SU-DHL-6 (cell line): Measurements from ENCODE around the gene FAM153A.
"Not testable (repeated sequence)": the region's sequence is repeated elsewhere in the genome, so short reads cannot be mapped to it uniquely, and the experiment has no call there.

Experiments used
- H2AFZ ChIP-seq: fragments of 200-600 bp; sonication (generic); 2 replicates; pipeline ENCODE4 v1.6.1; 2014; ENCODE audit warnings: low read depth, mild to moderate bottlenecking, moderate library complexity, mixed read lengths, antibody characterized with exemption, low read length; ENCODE audit not compliant: severe bottlenecking
- H3F3A ChIP-seq: fragments of 200-600 bp; shearing (Covaris generic); 2 replicates; pipeline ENCODE4 v1.6.0; 2016; ENCODE audit warnings: antibody characterized with exemption, mild to moderate bottlenecking; ENCODE audit not compliant: insufficient read depth
- H3K27ac ChIP-seq: fragments of 200-600 bp; sonication (generic); 2 replicates; pipeline ENCODE4 v1.5.1; 2016; ENCODE audit warnings: low read depth, mild to moderate bottlenecking, low read length, moderate library complexity, mixed read lengths
- H3K27me3 ChIP-seq: fragments of 200-600 bp; sonication (generic), shearing (Covaris generic); 2 replicates; pipeline ENCODE4 v1.6.0; 2014; ENCODE audit warnings: mild to moderate bottlenecking, low read length
- H3K36me3 ChIP-seq: fragments of 200-600 bp; sonication (generic); 2 replicates; pipeline ENCODE4 v1.6.1; 2014; ENCODE audit warnings: mild to moderate bottlenecking, low read length, mixed read lengths
- H3K4me2 ChIP-seq: fragments of 300-600, 200-600 bp; shearing (Covaris generic), sonication (generic); 2 replicates; pipeline ENCODE4 v1.6.0; 2014; ENCODE audit warnings: low read length, low read depth, mild to moderate bottlenecking; ENCODE audit not compliant: poor library complexity, severe bottlenecking
- H3K4me3 ChIP-seq: fragments of 200-600 bp; sonication (generic); 2 replicates; pipeline ENCODE4 v1.5.1; 2014; ENCODE audit warnings: antibody characterized with exemption, low read length, mild to moderate bottlenecking, mixed read lengths; ENCODE audit not compliant: insufficient read depth, poor library complexity, severe bottlenecking
- H3K79me2 ChIP-seq: fragments of 200-600 bp; sonication (generic); 2 replicates; pipeline ENCODE4 v1.6.1; 2014; ENCODE audit warnings: mild to moderate bottlenecking, low read length, moderate library complexity; ENCODE audit not compliant: insufficient read depth
- H3K9ac ChIP-seq: fragments of 200-600 bp; sonication (generic); 2 replicates; pipeline ENCODE4 v1.7.0; 2014; ENCODE audit warnings: mild to moderate bottlenecking, low read length
- H3K9me2 ChIP-seq: fragments of 200-600 bp; sonication (generic); replicated peaks from 2 replicates; pipeline ENCODE4 v1.6.1; 2014; ENCODE audit warnings: low read length; ENCODE audit not compliant: insufficient read depth
- H3K9me3 ChIP-seq: fragments of 200-600 bp; sonication (generic); 2 replicates; pipeline ENCODE4 v1.6.1; 2014; ENCODE audit warnings: low read length, mixed read lengths; ENCODE audit not compliant: insufficient read depth
- H4K20me1 ChIP-seq: fragments of 200-600 bp; sonication (generic); 2 replicates; pipeline ENCODE4 v1.6.1; 2014; ENCODE audit warnings: low read depth, mild to moderate bottlenecking, antibody characterized with exemption, low read length, moderate library complexity, mixed read lengths

Gene FAM153A

DNA sequence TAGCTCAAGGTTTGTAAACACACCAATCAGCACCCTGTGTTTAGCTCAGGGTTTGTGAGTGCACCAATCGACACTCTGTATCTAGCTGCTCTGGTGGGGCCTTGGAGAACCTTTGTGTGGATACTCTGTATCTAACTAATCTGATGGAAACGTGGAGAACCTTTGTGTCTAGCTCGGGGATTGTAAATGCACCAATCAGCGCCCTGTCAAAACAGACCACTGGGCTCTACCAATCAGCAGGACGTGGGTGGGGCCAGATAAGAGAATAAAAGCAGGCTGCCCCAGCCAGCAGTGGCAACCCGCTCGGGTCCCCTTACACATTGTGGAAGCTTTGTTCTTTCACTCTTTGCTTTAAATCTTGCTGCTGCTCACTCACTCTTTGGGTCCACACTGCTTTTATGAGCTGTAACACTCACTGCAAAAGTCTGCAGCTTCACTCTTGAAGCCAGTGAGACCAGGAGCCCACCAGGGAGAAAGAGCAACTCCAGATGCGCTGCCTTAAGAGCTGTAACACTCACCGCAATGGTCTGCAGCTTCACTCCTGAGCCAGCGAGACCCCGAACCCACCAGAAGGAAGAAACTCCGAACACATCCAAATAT, 93.6 kb downstream of the FAM153A start:
- H3K36me3 ChIP-seq, H3K79me2 ChIP-seq, H3K9ac ChIP-seq, H3K27ac ChIP-seq, H4K20me1 ChIP-seq, H3K9me3 ChIP-seq, H3K4me2 ChIP-seq, H3K9me2 ChIP-seq, H3F3A ChIP-seq, H3K4me3 ChIP-seq, H3K27me3 ChIP-seq, H2AFZ ChIP-seq: not testable (repeated sequence)

DNA sequence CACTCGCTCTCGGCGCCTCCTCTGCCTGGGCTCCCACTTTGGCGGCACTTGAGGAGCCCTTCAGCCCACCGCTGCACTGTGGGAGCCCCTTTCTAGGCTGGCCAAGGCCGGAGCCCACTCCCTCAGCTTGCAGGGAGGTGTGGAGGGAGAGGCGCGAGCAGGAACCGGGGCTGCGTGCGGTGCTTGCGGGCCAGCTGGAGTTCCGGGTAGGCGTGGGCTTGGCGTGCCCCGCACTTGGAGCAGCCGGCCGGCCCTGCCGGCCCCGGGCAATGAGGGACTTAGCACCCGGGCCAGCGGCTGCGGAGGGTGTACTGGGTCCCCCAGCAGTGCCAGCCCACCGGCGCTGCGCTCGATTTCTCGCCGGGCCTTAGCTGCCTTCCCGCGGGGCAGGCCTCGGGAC, 94.6 kb downstream of the FAM153A start:
- not testable (repeated sequence) for H3K27ac ChIP-seq, H3K27me3 ChIP-seq, H3K4me3 ChIP-seq, H3F3A ChIP-seq, H3K9me3 ChIP-seq, H3K79me2 ChIP-seq, H3K9ac ChIP-seq, H4K20me1 ChIP-seq, H3K4me2 ChIP-seq, H2AFZ ChIP-seq, H3K9me2 ChIP-seq, H3K36me3 ChIP-seq

DNA sequence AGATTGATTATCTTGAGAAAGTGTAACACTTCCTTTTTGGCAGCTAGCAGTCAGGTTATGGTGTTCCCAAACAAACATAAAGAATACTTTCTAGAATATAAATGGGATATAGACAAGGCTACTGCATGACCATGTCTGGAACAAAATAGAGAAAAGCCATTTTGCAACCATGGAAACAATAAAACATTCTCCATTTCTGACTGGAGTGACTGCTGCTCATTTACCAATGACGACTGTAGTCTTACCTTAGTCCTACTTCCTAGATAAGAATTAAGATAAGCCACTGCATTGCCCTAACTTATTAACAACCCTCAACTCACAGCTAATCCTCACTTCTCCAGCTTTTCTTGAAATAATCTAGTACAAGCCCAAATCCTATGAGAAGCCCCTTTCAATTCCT, 100.8 kb downstream of the FAM153A start:
- not testable (repeated sequence) for H3K4me3 ChIP-seq, H3K9me3 ChIP-seq, H2AFZ ChIP-seq, H3K4me2 ChIP-seq, H3K27me3 ChIP-seq, H3K9ac ChIP-seq, H3K9me2 ChIP-seq, H3K27ac ChIP-seq, H4K20me1 ChIP-seq, H3K79me2 ChIP-seq, H3F3A ChIP-seq, H3K36me3 ChIP-seq
